HepG2 (cell line): ENCODE measurements around the gene ZPR1. TPM values are rescaled to one million over a fixed set of nuclear protein-coding genes. Genes with fewer than 3 reads are reported as not detected.

Experiments used
- HOXD1 ChIP-seq: sonication (generic); formaldehyde crosslinking; IDR thresholded peaks from 2 replicates; pipeline ENCODE4 v1.5.0; 2020; ENCODE audit warnings: missing genetic modification reagents
- NCOA1 ChIP-seq: sonication (generic); formaldehyde crosslinking; IDR thresholded peaks from 2 replicates; pipeline ENCODE4 v1.9.0; 2021; ENCODE audit warnings: missing genetic modification reagents
- NFRKB ChIP-seq: fragments of 450-650 bp; IDR thresholded peaks from 2 replicates; pipeline ENCODE4 v1.6.1; 2017
- PHF20 ChIP-seq: sonication (generic); formaldehyde crosslinking; IDR thresholded peaks from 2 replicates; pipeline ENCODE4 v1.5.0; 2020; ENCODE audit warnings: mild to moderate bottlenecking, missing genetic modification reagents
- POLR2AphosphoS5 ChIP-seq: IDR thresholded peaks from 2 replicates; pipeline ENCODE4 v1.6.1; 2012; ENCODE audit warnings: low read depth, low read length
- RARG ChIP-seq: sonication (generic); formaldehyde crosslinking; IDR thresholded peaks from 2 replicates; pipeline ENCODE4 v1.4.0; 2020; ENCODE audit warnings: low read depth, mild to moderate bottlenecking, missing genetic modification reagents
- RFXAP ChIP-seq: sonication (generic); formaldehyde crosslinking; IDR thresholded peaks from 2 replicates; pipeline ENCODE4 v1.4.0; 2020; ENCODE audit warnings: missing genetic modification reagents, borderline replicate concordance
- TP53 ChIP-seq: sonication (generic); formaldehyde crosslinking; conservative IDR thresholded peaks from 2 replicates; pipeline ENCODE4 v1.4.0; 2020; ENCODE audit warnings: missing genetic modification reagents
- U2AF2 ChIP-seq: fragments of 200-400 bp; formaldehyde crosslinking; IDR thresholded peaks from 2 replicates; pipeline ENCODE4 v1.6.1; 2017; ENCODE audit warnings: low read depth, mild to moderate bottlenecking, low read length
- YEATS2 ChIP-seq: sonication (generic); formaldehyde crosslinking; IDR thresholded peaks from 2 replicates; pipeline ENCODE4 v1.4.0; 2020; ENCODE audit warnings: missing genetic modification reagents, borderline replicate concordance
- ZNF143 ChIP-seq: sonication (generic); formaldehyde crosslinking; IDR thresholded peaks from 2 replicates; pipeline ENCODE4 v1.4.0; 2020; ENCODE audit warnings: missing genetic modification reagents
- ZNF577 ChIP-seq: sonication (generic); formaldehyde crosslinking; IDR thresholded peaks from 2 replicates; pipeline ENCODE4 v1.4.0; 2020; ENCODE audit warnings: mild to moderate bottlenecking, low read depth, missing genetic modification reagents, borderline replicate concordance
- ZNF615 ChIP-seq: sonication (generic); formaldehyde crosslinking; IDR thresholded peaks from 2 replicates; pipeline ENCODE4 v1.5.0; 2020; ENCODE audit warnings: mild to moderate bottlenecking, missing genetic modification reagents, borderline replicate concordance
- polyA plus RNA-seq, 8 experiments: library from polyadenylated mRNA; depleted of rRNA in 3 of 8; stranded (reverse) in 7 of 8; unstranded in 1 of 8; fragments of >200 nt; fragmentation: Illumina TruSeq in 4 of 8; extraction: Trizol in 4 of 8; gene quantifications; 2 replicates each; pipeline versions ENCODE4 v1.2.1 to v1.2.3, GENCODE V29; 2011 to 2016; ENCODE audit warnings: low read depth in 4 of 8, missing spikeins in 1 of 8, mixed read lengths in 1 of 8; ENCODE audit not compliant: insufficient read depth in 1 of 8
- total RNA-seq, 5 experiments: library from RNA; depleted of rRNA; stranded (reverse); fragments of >200 nt; fragmentation: Illumina TruSeq; extraction: Trizol; gene quantifications; 2 replicates each; pipeline ENCODE4 v1.2.3, GENCODE V29; 2016; ENCODE audit warnings: low read depth in 1 of 5
- TF ChIP-seq, protein P1 (sequence below): sonication (generic); formaldehyde crosslinking; IDR thresholded peaks from 2 replicates; pipeline ENCODE4 v1.4.0; 2020; ENCODE audit warnings: mild to moderate bottlenecking, missing genetic modification reagents
- TF ChIP-seq, protein P2 (sequence below): sonication (generic); formaldehyde crosslinking; IDR thresholded peaks from 2 replicates; pipeline ENCODE4 v1.9.0; 2021; ENCODE audit warnings: missing genetic modification reagents, borderline replicate concordance
- TF ChIP-seq, protein P3 (sequence below): sonication (generic); formaldehyde crosslinking; IDR thresholded peaks from 2 replicates; pipeline ENCODE4 v1.5.1; 2020; ENCODE audit warnings: missing genetic modification reagents, mild to moderate bottlenecking, borderline replicate concordance
- TF ChIP-seq, protein P4 (sequence below): sonication (generic); formaldehyde crosslinking; IDR thresholded peaks from 2 replicates; pipeline ENCODE4 v1.4.0; 2020; ENCODE audit warnings: missing genetic modification reagents
- TF ChIP-seq, protein P5 (sequence below): IDR thresholded peaks from 2 replicates; pipeline ENCODE4 v1.6.1; 2018; ENCODE audit warnings: missing genetic modification reagents
- TF ChIP-seq, protein P6 (sequence below): sonication (generic); formaldehyde crosslinking; conservative IDR thresholded peaks from 2 replicates; pipeline ENCODE4 v1.4.0; 2020; ENCODE audit warnings: missing genetic modification reagents

The ZPR1 gene
- total and polyA plus RNA-seq, 2 of the 13 experiments (the other 11 are each of a cell fraction or from before 2014, with no cell fraction given) = 40.0 to 79.3 TPM

DNA sequence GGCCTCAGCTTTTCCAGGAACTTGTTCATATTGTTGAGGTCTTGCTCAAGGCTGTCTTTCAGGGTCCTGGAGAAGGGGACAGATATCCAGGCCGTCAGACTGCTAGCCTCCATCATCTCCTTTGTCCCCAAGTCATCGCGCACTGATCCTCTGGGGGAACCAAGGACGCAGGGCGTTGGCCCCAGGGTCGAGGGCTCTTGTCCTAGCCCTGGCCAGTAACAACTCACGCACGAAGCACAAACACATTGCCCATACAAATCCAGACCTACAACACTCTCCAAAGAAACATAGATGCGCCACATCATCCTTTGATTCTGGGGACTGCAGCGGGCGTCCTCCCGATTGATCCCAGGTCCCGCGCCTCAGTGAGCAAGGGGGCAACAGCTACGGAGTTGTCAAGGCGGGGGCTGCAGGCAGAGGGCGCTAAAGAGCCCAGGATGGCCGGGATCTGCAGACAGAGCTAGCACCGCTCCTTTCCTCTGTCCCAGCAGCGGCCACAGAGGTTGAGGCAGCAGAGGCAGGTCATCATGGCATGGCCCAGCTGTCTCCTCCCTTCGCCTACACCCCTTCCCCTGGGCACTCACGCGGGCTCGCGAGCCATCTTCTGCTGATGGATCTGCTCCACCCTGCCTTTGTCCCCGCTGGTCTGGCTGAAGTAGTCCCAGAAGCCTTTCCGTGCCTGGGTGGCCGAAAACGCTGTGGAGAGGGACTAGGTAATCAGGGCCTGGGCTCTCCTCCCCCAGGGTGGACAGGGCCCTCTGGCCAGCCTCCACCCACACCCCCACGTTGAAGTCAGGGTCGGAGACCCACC, 3.4 kb upstream of the ZPR1 start (continued):
- TF ChIP-seq, protein P1, sequence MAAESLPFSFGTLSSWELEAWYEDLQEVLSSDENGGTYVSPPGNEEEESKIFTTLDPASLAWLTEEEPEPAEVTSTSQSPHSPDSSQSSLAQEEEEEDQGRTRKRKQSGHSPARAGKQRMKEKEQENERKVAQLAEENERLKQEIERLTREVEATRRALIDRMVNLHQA (CRISPR knock-in tag) = no peak
- no peak for TF ChIP-seq NCOA1 (CRISPR knock-in tag)
- no peak for TF ChIP-seq ZNF143 (CRISPR knock-in tag)
- no peak for TF ChIP-seq U2AF2
- TF ChIP-seq, protein P2, sequence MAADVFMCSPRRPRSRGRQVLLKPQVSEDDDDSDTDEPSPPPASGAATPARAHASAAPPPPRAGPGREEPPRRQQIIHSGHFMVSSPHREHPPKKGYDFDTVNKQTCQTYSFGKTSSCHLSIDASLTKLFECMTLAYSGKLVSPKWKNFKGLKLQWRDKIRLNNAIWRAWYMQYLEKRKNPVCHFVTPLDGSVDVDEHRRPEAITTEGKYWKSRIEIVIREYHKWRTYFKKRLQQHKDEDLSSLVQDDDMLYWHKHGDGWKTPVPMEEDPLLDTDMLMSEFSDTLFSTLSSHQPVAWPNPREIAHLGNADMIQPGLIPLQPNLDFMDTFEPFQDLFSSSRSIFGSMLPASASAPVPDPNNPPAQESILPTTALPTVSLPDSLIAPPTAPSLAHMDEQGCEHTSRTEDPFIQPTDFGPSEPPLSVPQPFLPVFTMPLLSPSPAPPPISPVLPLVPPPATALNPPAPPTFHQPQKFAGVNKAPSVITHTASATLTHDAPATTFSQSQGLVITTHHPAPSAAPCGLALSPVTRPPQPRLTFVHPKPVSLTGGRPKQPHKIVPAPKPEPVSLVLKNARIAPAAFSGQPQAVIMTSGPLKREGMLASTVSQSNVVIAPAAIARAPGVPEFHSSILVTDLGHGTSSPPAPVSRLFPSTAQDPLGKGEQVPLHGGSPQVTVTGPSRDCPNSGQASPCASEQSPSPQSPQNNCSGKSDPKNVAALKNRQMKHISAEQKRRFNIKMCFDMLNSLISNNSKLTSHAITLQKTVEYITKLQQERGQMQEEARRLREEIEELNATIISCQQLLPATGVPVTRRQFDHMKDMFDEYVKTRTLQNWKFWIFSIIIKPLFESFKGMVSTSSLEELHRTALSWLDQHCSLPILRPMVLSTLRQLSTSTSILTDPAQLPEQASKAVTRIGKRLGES (CRISPR knock-in tag) = no peak
- TF ChIP-seq, protein P3, sequence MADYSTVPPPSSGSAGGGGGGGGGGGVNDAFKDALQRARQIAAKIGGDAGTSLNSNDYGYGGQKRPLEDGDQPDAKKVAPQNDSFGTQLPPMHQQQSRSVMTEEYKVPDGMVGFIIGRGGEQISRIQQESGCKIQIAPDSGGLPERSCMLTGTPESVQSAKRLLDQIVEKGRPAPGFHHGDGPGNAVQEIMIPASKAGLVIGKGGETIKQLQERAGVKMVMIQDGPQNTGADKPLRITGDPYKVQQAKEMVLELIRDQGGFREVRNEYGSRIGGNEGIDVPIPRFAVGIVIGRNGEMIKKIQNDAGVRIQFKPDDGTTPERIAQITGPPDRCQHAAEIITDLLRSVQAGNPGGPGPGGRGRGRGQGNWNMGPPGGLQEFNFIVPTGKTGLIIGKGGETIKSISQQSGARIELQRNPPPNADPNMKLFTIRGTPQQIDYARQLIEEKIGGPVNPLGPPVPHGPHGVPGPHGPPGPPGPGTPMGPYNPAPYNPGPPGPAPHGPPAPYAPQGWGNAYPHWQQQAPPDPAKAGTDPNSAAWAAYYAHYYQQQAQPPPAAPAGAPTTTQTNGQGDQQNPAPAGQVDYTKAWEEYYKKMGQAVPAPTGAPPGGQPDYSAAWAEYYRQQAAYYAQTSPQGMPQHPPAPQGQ = peak; percentile 36; the same call in 1 of the 2 replicates
- 0 out of 2 replicates have a peak, but pooled peaks have one; percentile 41 for TF ChIP-seq HOXD1
- TF ChIP-seq, protein P4, sequence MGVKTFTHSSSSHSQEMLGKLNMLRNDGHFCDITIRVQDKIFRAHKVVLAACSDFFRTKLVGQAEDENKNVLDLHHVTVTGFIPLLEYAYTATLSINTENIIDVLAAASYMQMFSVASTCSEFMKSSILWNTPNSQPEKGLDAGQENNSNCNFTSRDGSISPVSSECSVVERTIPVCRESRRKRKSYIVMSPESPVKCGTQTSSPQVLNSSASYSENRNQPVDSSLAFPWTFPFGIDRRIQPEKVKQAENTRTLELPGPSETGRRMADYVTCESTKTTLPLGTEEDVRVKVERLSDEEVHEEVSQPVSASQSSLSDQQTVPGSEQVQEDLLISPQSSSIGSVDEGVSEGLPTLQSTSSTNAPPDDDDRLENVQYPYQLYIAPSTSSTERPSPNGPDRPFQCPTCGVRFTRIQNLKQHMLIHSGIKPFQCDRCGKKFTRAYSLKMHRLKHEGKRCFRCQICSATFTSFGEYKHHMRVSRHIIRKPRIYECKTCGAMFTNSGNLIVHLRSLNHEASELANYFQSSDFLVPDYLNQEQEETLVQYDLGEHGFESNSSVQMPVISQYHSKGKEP (CRISPR knock-in tag) = no peak
- TF ChIP-seq, protein P5, sequence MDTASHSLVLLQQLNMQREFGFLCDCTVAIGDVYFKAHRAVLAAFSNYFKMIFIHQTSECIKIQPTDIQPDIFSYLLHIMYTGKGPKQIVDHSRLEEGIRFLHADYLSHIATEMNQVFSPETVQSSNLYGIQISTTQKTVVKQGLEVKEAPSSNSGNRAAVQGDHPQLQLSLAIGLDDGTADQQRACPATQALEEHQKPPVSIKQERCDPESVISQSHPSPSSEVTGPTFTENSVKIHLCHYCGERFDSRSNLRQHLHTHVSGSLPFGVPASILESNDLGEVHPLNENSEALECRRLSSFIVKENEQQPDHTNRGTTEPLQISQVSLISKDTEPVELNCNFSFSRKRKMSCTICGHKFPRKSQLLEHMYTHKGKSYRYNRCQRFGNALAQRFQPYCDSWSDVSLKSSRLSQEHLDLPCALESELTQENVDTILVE (CRISPR knock-in tag) = no peak
- no peak for TF ChIP-seq NFRKB
- no peak for TF ChIP-seq TP53 (CRISPR knock-in tag)
- TF ChIP-seq PHF20 (CRISPR knock-in tag) = no peak
- TF ChIP-seq RARG (CRISPR knock-in tag) = no peak
- no peak for TF ChIP-seq ZNF615 (CRISPR knock-in tag)
- TF ChIP-seq, protein P6, sequence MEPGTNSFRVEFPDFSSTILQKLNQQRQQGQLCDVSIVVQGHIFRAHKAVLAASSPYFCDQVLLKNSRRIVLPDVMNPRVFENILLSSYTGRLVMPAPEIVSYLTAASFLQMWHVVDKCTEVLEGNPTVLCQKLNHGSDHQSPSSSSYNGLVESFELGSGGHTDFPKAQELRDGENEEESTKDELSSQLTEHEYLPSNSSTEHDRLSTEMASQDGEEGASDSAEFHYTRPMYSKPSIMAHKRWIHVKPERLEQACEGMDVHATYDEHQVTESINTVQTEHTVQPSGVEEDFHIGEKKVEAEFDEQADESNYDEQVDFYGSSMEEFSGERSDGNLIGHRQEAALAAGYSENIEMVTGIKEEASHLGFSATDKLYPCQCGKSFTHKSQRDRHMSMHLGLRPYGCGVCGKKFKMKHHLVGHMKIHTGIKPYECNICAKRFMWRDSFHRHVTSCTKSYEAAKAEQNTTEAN (CRISPR knock-in tag) = 0 out of 2 replicates have a peak, but pooled peaks have one; percentile 51
- peak; percentile 54; the same call in 1 of the 2 replicates for TF ChIP-seq RFXAP (CRISPR knock-in tag)
- no peak for TF ChIP-seq YEATS2 (CRISPR knock-in tag)
- peak; percentile 68 for TF ChIP-seq POLR2AphosphoS5
- no peak for TF ChIP-seq ZNF577 (CRISPR knock-in tag)
